ENCODE measurements around the gene DGCR6. TPM values are rescaled to one million over a fixed set of nuclear protein-coding genes. Genes with fewer than 3 reads are reported as not detected.
"Not testable (repeated sequence)": the region's sequence is repeated elsewhere in the genome, so short reads cannot be mapped to it uniquely, and the experiment has no call there.

Gene DGCR6
- total and polyA plus RNA-seq, 2 donors (not counting 1 experiment from before 2014, with no cell fraction given): 0.56 to 0.83 TPM

DNA sequence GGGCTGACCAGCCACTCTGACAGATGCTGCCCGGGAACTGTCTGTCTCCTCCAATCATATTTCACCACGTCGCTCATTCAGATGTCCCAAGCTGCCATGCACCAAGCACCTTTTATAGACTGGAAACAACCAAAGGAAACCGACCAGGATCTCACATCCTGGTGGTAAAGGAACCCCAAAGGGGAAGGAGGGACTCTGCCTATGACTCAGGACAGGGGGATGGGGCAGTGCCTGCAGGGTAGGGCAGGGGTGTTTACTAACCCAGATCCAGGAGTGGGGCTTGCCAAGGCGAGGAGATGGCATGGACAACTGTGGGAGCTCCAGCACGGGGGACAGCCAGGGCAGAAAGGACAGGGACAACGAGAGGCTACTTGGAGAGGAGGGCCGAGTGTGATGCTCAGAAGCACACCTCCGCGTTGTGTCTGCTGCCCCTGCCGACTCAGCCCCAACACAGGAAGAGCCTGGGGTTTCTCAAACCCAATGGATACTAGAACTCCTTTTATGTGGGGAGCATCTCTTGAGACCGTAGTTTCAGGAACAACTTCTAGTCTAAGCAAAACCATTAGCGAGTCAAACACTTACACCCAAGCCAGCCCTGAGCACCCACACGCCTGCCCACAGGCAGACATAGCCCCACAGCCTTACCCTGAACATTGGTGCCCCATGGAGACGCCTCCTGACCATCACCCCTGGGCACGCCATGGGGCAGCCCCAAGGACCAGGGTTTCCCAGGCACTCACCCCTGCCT lies 26.0 kb downstream of the DGCR6 start:
- Histone ChIP-seq H3K4me3 (replicated peaks in 1 of 4; ENCODE audit: control extremely low read depth in 1 of 4, insufficient read depth in 1 of 4, low read depth in 3 of 4, low read length in 4 of 4) (no peak overlapping the region), H3K27me3 (ENCODE audit: control insufficient read depth, insufficient read depth, low read length) (no peaks in the 10 kb centered on the region), H2AFZ (ENCODE audit: low read length) (no peak overlapping the region), H3K27ac (ENCODE audit: insufficient read depth, low read length) (no peak overlapping the region), H3K9ac (ENCODE audit: insufficient read depth, low read length) (no peak overlapping the region), H3K79me2 (ENCODE audit: control insufficient read depth, insufficient read depth, low read length) (no peaks in the 10 kb centered on the region), H3K4me1 (ENCODE audit: control insufficient read depth, extremely low read depth, insufficient read depth, low read length) (no peaks in the 10 kb centered on the region), H3K36me3 (ENCODE audit: control insufficient read depth, insufficient read depth, low read length) (no peaks in the 10 kb centered on the region), H3K9me3 (ENCODE audit: control insufficient read depth, insufficient read depth, low read depth, low read length) (no peaks in the 10 kb centered on the region), H3K4me2 (ENCODE audit: extremely low read depth, insufficient read depth, low read length) (no peak overlapping the region), H4K20me1 (ENCODE audit: control insufficient read depth, extremely low read depth, insufficient read depth, low read length) (no peaks in the 10 kb centered on the region)
- TF ChIP-seq EZH2 (IDR thresholded peaks at IDR 0.05; ENCODE audit: low read length, missing control alignments): no peak
- TF ChIP-seq, protein P1, sequence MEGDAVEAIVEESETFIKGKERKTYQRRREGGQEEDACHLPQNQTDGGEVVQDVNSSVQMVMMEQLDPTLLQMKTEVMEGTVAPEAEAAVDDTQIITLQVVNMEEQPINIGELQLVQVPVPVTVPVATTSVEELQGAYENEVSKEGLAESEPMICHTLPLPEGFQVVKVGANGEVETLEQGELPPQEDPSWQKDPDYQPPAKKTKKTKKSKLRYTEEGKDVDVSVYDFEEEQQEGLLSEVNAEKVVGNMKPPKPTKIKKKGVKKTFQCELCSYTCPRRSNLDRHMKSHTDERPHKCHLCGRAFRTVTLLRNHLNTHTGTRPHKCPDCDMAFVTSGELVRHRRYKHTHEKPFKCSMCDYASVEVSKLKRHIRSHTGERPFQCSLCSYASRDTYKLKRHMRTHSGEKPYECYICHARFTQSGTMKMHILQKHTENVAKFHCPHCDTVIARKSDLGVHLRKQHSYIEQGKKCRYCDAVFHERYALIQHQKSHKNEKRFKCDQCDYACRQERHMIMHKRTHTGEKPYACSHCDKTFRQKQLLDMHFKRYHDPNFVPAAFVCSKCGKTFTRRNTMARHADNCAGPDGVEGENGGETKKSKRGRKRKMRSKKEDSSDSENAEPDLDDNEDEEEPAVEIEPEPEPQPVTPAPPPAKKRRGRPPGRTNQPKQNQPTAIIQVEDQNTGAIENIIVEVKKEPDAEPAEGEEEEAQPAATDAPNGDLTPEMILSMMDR (conservative IDR thresholded peaks at IDR 0.05 in 1 of 2, IDR thresholded peaks at IDR 0.05 in 1 of 2; ENCODE audit: low read depth in 1 of 2, low read length in 2 of 2): no peak
- no peak for DNase-seq (ENCODE audit: low read depth in 2 of 2)

DNA sequence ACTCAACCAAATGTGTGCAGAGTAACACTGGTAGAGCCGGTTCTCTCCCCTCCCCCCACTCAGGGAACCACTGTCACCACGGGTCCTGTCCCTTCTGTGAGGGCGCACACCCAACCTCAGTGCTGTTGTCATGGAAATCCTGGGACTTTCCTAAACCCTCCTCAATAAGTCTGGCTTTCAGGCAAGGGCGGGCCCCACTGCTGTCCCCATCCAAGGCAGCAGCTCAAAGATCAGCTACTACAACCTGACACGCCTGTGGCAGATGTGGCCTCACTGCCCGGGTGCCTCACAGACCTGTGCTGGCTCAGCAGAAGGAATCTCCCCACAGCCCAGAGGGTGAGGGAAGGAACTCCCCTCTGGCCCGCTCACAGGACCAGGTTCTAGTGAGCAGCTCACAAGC lies 27.8 kb downstream of the DGCR6 start:
- Histone ChIP-seq H4K20me1 (ENCODE audit: control insufficient read depth, extremely low read depth, insufficient read depth, low read length) (no peaks in the 10 kb centered on the region), H3K4me1 (ENCODE audit: control insufficient read depth, extremely low read depth, insufficient read depth, low read length) (no peaks in the 10 kb centered on the region), H3K27ac (ENCODE audit: insufficient read depth, low read length) (no peak overlapping the region), H3K9me3 (ENCODE audit: control insufficient read depth, insufficient read depth, low read depth, low read length) (no peaks in the 10 kb centered on the region), H3K79me2 (ENCODE audit: control insufficient read depth, insufficient read depth, low read length) (no peaks in the 10 kb centered on the region), H3K27me3 (ENCODE audit: control insufficient read depth, insufficient read depth, low read length) (no peaks in the 10 kb centered on the region), H3K4me2 (ENCODE audit: extremely low read depth, insufficient read depth, low read length) (no peak overlapping the region), H3K36me3 (ENCODE audit: control insufficient read depth, insufficient read depth, low read length) (no peaks in the 10 kb centered on the region), H3K9ac (ENCODE audit: insufficient read depth, low read length) (no peak overlapping the region), H3K4me3 (replicated peaks in 1 of 4; ENCODE audit: control extremely low read depth in 1 of 4, insufficient read depth in 1 of 4, low read depth in 3 of 4, low read length in 4 of 4) (no peak overlapping the region), H2AFZ (ENCODE audit: low read length) (no peak overlapping the region)
- TF ChIP-seq EZH2 (IDR thresholded peaks at IDR 0.05; ENCODE audit: low read length, missing control alignments): no peak
- TF ChIP-seq, protein P1 (conservative IDR thresholded peaks at IDR 0.05 in 1 of 2, IDR thresholded peaks at IDR 0.05 in 1 of 2; ENCODE audit: low read depth in 1 of 2, low read length in 2 of 2): no peak
- no peak for DNase-seq (ENCODE audit: low read depth in 2 of 2)

DNA sequence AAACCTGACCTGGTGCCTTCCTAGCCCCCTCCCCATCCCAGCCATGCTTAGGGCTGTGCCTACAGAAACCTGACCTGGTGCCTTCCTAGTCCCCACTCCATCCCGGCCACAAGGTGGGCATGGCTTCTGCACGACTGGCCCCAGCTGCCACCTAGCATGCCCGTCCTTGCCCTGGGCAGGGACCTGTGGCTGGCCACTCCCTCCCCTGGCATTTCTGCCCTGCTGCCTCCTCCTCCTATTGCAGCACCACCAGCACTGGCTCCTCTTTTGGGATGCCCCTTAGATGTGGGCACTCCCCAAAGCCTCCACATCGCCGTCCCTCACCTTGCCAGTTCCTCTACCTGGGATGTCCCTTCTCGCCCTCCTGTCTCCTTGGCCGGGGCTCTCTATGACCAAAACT lies 28.6 kb downstream of the DGCR6 start:
- H3K27ac ChIP-seq (ENCODE audit: insufficient read depth, low read length); H3K4me3 ChIP-seq (replicated peaks in 1 of 4; ENCODE audit: control extremely low read depth in 1 of 4, insufficient read depth in 1 of 4, low read depth in 3 of 4, low read length in 4 of 4); H2AFZ ChIP-seq (ENCODE audit: low read length); H3K27me3 ChIP-seq (ENCODE audit: control insufficient read depth, insufficient read depth, low read length); H3K36me3 ChIP-seq (ENCODE audit: control insufficient read depth, insufficient read depth, low read length); H4K20me1 ChIP-seq (ENCODE audit: control insufficient read depth, extremely low read depth, insufficient read depth, low read length); H3K9me3 ChIP-seq (ENCODE audit: control insufficient read depth, insufficient read depth, low read depth, low read length); H3K9ac ChIP-seq (ENCODE audit: insufficient read depth, low read length); DNase-seq (ENCODE audit: low read depth in 2 of 2); H3K4me1 ChIP-seq (ENCODE audit: control insufficient read depth, extremely low read depth, insufficient read depth, low read length); H3K4me2 ChIP-seq (ENCODE audit: extremely low read depth, insufficient read depth, low read length); H3K79me2 ChIP-seq (ENCODE audit: control insufficient read depth, insufficient read depth, low read length): not testable (repeated sequence)

Measured in fibroblast of lung (primary cell).